H1 (cell line): ENCODE data around the gene PKD2. TPM values are rescaled to one million over a fixed set of nuclear protein-coding genes. Genes with fewer than 3 reads are reported as not detected.

Experiments
- CTCF ChIA-PET: fragments of 300-600 bp; sonication (Branson Sonifier 250); formaldehyde crosslinking; loops from one replicate; lab custom pipeline; 2021; ENCODE audit not compliant: partially characterized antibody; lab: Charles Lee
- POLR2A ChIA-PET: fragments of 300-600 bp; sonication (Branson Sonifier 250); formaldehyde crosslinking; loops from one replicate; lab custom pipeline; 2021; ENCODE audit warnings: inconsistent platforms; ENCODE audit not compliant: partially characterized antibody; lab: Charles Lee
- DNase-seq, 2 experiments: peaks; one replicate each; pipeline versions ENCODE4 v3.0.0 to v3.0.0-alpha.2; 2010 to 2022; ENCODE audit warnings: low spot score in 2 of 2, low read depth in 1 of 2, mixed read lengths in 1 of 2
- FAIRE-seq: peaks from 2 replicates; lab custom pipeline; 2011; peaks lifted over from hg19 to GRCh38; lab: Jason Lieb, UNC
- H2AFZ ChIP-seq: 2 replicates; pipeline ENCODE4 v1.8.1; 2012; ENCODE audit warnings: low read length, inconsistent platforms
- H2AK5ac ChIP-seq: 2 replicates; pipeline ENCODE4 v1.6.1; 2013; ENCODE audit warnings: low read depth, low read length
- H2BK120ac ChIP-seq: replicated peaks from 2 replicates; pipeline ENCODE3; 2013; ENCODE audit warnings: low read depth, low read length, inconsistent platforms
- H2BK12ac ChIP-seq: 2 replicates; pipeline ENCODE4 v1.6.1; 2013; ENCODE audit warnings: low read depth, low read length
- H2BK15ac ChIP-seq: 2 replicates; pipeline ENCODE4 v1.6.1; 2013; ENCODE audit warnings: low read length
- H2BK20ac ChIP-seq: 2 replicates; pipeline ENCODE4 v1.6.1; 2013; ENCODE audit warnings: low read length
- H2BK5ac ChIP-seq: 2 replicates; pipeline ENCODE4 v1.6.1; 2013; ENCODE audit warnings: low read depth, low read length
- H3K14ac ChIP-seq: 2 replicates; pipeline ENCODE4 v1.6.1; 2013; ENCODE audit warnings: inconsistent platforms; ENCODE audit not compliant: insufficient read length
- H3K18ac ChIP-seq: 2 replicates; pipeline ENCODE4 v1.6.1; 2013; ENCODE audit warnings: low read length; ENCODE audit errors: extremely low read depth
- H3K23ac ChIP-seq: 2 replicates; pipeline ENCODE4 v1.6.1; 2013; ENCODE audit warnings: inconsistent platforms; ENCODE audit not compliant: insufficient read length
- H3K23me2 ChIP-seq: 2 replicates; pipeline ENCODE4 v1.6.1; 2013; ENCODE audit warnings: low read depth, low read length
- H3K27ac ChIP-seq: 2 replicates; pipeline ENCODE4 v1.6.1; 2011; ENCODE audit warnings: low read depth, low read length, inconsistent platforms
- H3K27me3 ChIP-seq, 4 experiments: replicated peaks in 1 of 4; 1 replicate in 1 of 4; 2 replicates in 3 of 4; pipeline versions ENCODE4 v1.6.1 to v1.8.1; 2011 to 2013; ENCODE audit warnings: low read length in 3 of 4, mild to moderate bottlenecking in 3 of 4, inconsistent platforms in 2 of 4, mixed read lengths in 2 of 4, moderate library complexity in 1 of 4; ENCODE audit not compliant: control insufficient read depth in 3 of 4, insufficient read depth in 3 of 4; ENCODE audit errors: extremely low read depth in 1 of 4
- H3K36me3 ChIP-seq, 4 experiments: 2 replicates each; pipeline versions ENCODE4 v1.6.1 to v1.8.1; 2011 to 2013; ENCODE audit warnings: mild to moderate bottlenecking in 4 of 4, low read length in 3 of 4, moderate library complexity in 2 of 4, control low read depth in 1 of 4, inconsistent platforms in 1 of 4; ENCODE audit not compliant: insufficient read depth in 4 of 4, control insufficient read depth in 2 of 4
- H3K4ac ChIP-seq: replicated peaks from 2 replicates; pipeline ENCODE3; 2013; ENCODE audit warnings: low read length, low read depth, mixed read lengths, inconsistent platforms; ENCODE audit not compliant: insufficient read length
- H3K4me1 ChIP-seq, 4 experiments: replicated peaks in 1 of 4; 1 replicate in 1 of 4; 2 replicates in 3 of 4; pipeline versions ENCODE4 v1.6.1 to v1.8.1; 2011 to 2013; ENCODE audit warnings: low read length in 3 of 4, inconsistent platforms in 2 of 4, mixed read lengths in 1 of 4; ENCODE audit not compliant: insufficient read depth in 4 of 4, control insufficient read depth in 3 of 4
- H3K4me2 ChIP-seq, 2 experiments: 2 replicates each; pipeline versions ENCODE4 v1.6.1 to v1.8.1; 2011 to 2013; ENCODE audit warnings: low read depth in 2 of 2, low read length in 2 of 2, control low read depth in 1 of 2, inconsistent platforms in 1 of 2, mild to moderate bottlenecking in 1 of 2; ENCODE audit not compliant: insufficient read depth in 1 of 2
- H3K4me3 ChIP-seq, 4 experiments: fragments of 200-600, 300-600 bp in 1 of 4; sonication (generic), shearing (Covaris generic), sonication (Bioruptor Twin) in 1 of 4; 2 replicates each; pipeline versions ENCODE4 v1.5.1 to v1.8.1; 2011 to 2016; ENCODE audit warnings: low read length in 4 of 4, low read depth in 3 of 4, control low read depth in 2 of 4, inconsistent platforms in 2 of 4, mild to moderate bottlenecking in 2 of 4, mixed read lengths in 1 of 4, moderate library complexity in 1 of 4; ENCODE audit not compliant: insufficient read depth in 2 of 4; ENCODE audit errors: extremely low read depth in 1 of 4
- H3K56ac ChIP-seq: replicated peaks from 2 replicates; pipeline ENCODE3; 2013; ENCODE audit warnings: low read depth, mild to moderate bottlenecking, mixed read lengths, low read length, inconsistent platforms; ENCODE audit not compliant: insufficient read length
- H3K79me1 ChIP-seq: 2 replicates; pipeline ENCODE4 v1.6.1; 2013; ENCODE audit warnings: low read depth, low read length, control low read depth
- H3K79me2 ChIP-seq, 2 experiments: 2 replicates each; pipeline versions ENCODE4 v1.6.1 to v1.8.1; 2012 to 2013; ENCODE audit warnings: low read length in 2 of 2, mild to moderate bottlenecking in 2 of 2, inconsistent platforms in 1 of 2; ENCODE audit not compliant: insufficient read depth in 2 of 2, control insufficient read depth in 1 of 2
- H3K9ac ChIP-seq, 4 experiments: replicated peaks in 1 of 4; 1 replicate in 1 of 4; 2 replicates in 3 of 4; pipeline versions ENCODE4 v1.6.1 to v1.8.1; 2011 to 2013; ENCODE audit warnings: low read depth in 3 of 4, low read length in 3 of 4, control low read depth in 2 of 4, mild to moderate bottlenecking in 2 of 4, moderate library complexity in 2 of 4, inconsistent platforms in 1 of 4; ENCODE audit errors: extremely low read depth in 1 of 4
- H3K9me3 ChIP-seq, 2 experiments: 2 replicates each; pipeline versions ENCODE4 v1.6.1 to v1.8.1; 2012 to 2013; ENCODE audit warnings: mild to moderate bottlenecking in 2 of 2, moderate library complexity in 2 of 2, control low read depth in 1 of 2, inconsistent platforms in 1 of 2, low read depth in 1 of 2, low read length in 1 of 2, mixed read lengths in 1 of 2; ENCODE audit not compliant: insufficient read depth in 2 of 2
- H4K20me1 ChIP-seq, 2 experiments: replicated peaks in 1 of 2; 2 replicates each; pipeline versions ENCODE3 to v1.8.1; 2011 to 2013; ENCODE audit warnings: inconsistent platforms in 2 of 2, low read length in 2 of 2, mild to moderate bottlenecking in 1 of 2; ENCODE audit not compliant: insufficient read depth in 2 of 2, control insufficient read depth in 1 of 2
- H4K5ac ChIP-seq: 2 replicates; pipeline ENCODE4 v1.6.1; 2013; ENCODE audit warnings: low read length, low read depth, mixed read lengths, inconsistent platforms; ENCODE audit not compliant: insufficient read length
- H4K8ac ChIP-seq: 2 replicates; pipeline ENCODE4 v1.8.0; 2013; ENCODE audit warnings: mild to moderate bottlenecking, moderate library complexity, low read length, inconsistent platforms; ENCODE audit not compliant: insufficient read depth; ENCODE audit errors: extremely low read depth
- H4K91ac ChIP-seq: replicated peaks from 2 replicates; pipeline ENCODE3; 2013; ENCODE audit warnings: low read length, mixed read lengths, inconsistent platforms; ENCODE audit not compliant: insufficient read length
- JUN ChIP-seq: IDR thresholded peaks from 2 replicates; pipeline ENCODE4 v1.6.1; 2011; ENCODE audit warnings: low read depth, mild to moderate bottlenecking, improper control_type of control experiment, low read length
- KDM1A ChIP-seq: fragments of 200-600, 300-600 bp; sonication (generic); IDR thresholded peaks from 2 replicates; pipeline ENCODE4 v1.7.1; 2016; ENCODE audit warnings: mild to moderate bottlenecking, low read length, borderline replicate concordance
- NANOG ChIP-seq: IDR thresholded peaks from 2 replicates; pipeline ENCODE4 v1.6.1; 2011; ENCODE audit warnings: low read length, low read depth, mild to moderate bottlenecking, inconsistent platforms; ENCODE audit not compliant: insufficient read depth, poor library complexity, severe bottlenecking
- NRF1 ChIP-seq: IDR thresholded peaks from 2 replicates; pipeline ENCODE4 v1.6.1; 2011; ENCODE audit warnings: mild to moderate bottlenecking, low read depth, low read length, improper control_type of control experiment
- PHF8 ChIP-seq: fragments of 200-600 bp; sonication (generic); conservative IDR thresholded peaks from 2 replicates; pipeline ENCODE4 v1.7.1; 2012; ENCODE audit warnings: low read depth, mild to moderate bottlenecking, inconsistent platforms, low read length, moderate library complexity
- SP2 ChIP-seq: IDR thresholded peaks from 2 replicates; pipeline ENCODE4 v1.6.1; 2012; ENCODE audit warnings: mild to moderate bottlenecking, low read length, inconsistent platforms
- TAF1 ChIP-seq: IDR thresholded peaks from 2 replicates; pipeline ENCODE4 v1.6.1; 2011; ENCODE audit warnings: mild to moderate bottlenecking, low read depth, low read length
- WGBS, 2 experiments: shearing (Covaris generic) in 1 of 2; methylation state at CpG; one replicate each; pipeline versions ENCODE4 v1.1.6 to v1.1.7; 2013 to 2015; ENCODE audit warnings: low lambda C conversion rate in 2 of 2, mixed read lengths in 2 of 2, inconsistent platforms in 1 of 2, low coverage in 1 of 2, missing lambda C conversion rate in 1 of 2; ENCODE audit not compliant: insufficient replicate concordance in 2 of 2, insufficient coverage in 1 of 2, insufficient read length in 1 of 2; ENCODE audit errors: extremely low coverage in 1 of 2, missing lambda C conversion rate in 1 of 2; 5-methylcytosine and 5-hydroxymethylcytosine counted together
- polyA plus RNA-seq, 7 experiments: library from polyadenylated mRNA; depleted of rRNA in 3 of 7; stranded (reverse) in 5 of 7; unstranded in 2 of 7; fragments of >200 nt in 5 of 7; fragments of 200-250 nt in 2 of 7; gene quantifications; 1 replicate in 5 of 7; 2 replicates in 1 of 7; 4 replicates in 1 of 7; pipeline versions ENCODE4 v1.2.1 to v1.2.3, GENCODE V29; 2011 to 2013; ENCODE audit warnings: missing spikeins in 2 of 7, mixed read lengths in 2 of 7
- total RNA-seq: library from RNA; stranded (reverse); fragmentation: NEBNext Ultra II Directional; extraction: Animal tissue kit (Norgen Biotek cat#: 25700); gene quantifications from 2 replicates; pipeline ENCODE4 v1.2.1, GENCODE V29; 2021
- TF ChIP-seq, protein P1 (sequence below): IDR thresholded peaks from 2 replicates; pipeline ENCODE4 v1.6.1; 2011; ENCODE audit warnings: low read length, improper control_type of control experiment
- TF ChIP-seq, protein P2 (sequence below), 3 experiments: IDR thresholded peaks; 1 replicate in 2 of 3; 2 replicates in 1 of 3; pipeline versions ENCODE4 v1.5.1 to v1.6.1; 2011; ENCODE audit warnings: low read length in 3 of 3, mild to moderate bottlenecking in 3 of 3, inconsistent platforms in 2 of 3, low read depth in 1 of 3, moderate library complexity in 1 of 3; ENCODE audit not compliant: insufficient read depth in 1 of 3; ENCODE audit errors: control extremely low read depth in 1 of 3

Gene PKD2
- total and polyA plus RNA-seq, 2 of the 8 experiments (the other 6 are each of a cell fraction or from before 2014, with no cell fraction given), result 16.0 to 32.0 TPM

DNA sequence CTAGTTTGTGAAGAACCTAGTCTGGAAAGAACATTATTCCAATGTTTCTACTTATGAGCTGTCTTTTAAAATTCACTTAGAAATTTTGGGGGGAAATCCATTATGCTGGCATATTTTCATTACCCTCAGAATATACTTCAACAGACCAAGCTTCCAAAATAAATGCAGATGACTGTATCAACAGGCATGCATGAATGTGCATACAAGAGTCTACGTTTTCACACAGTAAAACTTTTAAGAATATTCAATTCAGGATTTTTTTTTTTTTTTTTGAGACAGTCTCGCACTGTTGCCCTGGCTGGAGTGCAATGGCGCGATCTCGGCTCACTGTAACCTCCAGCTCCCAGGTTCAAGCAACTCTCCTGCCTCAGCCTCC, 101.3 kb downstream of the PKD2 start:
- Histone ChIP-seq H3K36me3 (no peaks in the 10 kb centered on the region), H3K27me3 (no peaks in the 10 kb centered on the region), H4K5ac (no peak overlapping the region), H3K27ac (no peak overlapping the region), H2BK15ac (no peak overlapping the region), H2BK120ac (no peak overlapping the region), H4K20me1 (no peaks in the 10 kb centered on the region), H4K8ac (no peak overlapping the region), H3K14ac (no peak overlapping the region), H4K91ac (no peak overlapping the region), H3K4ac (no peak overlapping the region), H3K56ac (no peak overlapping the region), H3K9ac (no peak overlapping the region), H2AFZ (no peak overlapping the region), H3K9me3 (no peaks in the 10 kb centered on the region), H3K23me2 (no peaks in the 10 kb centered on the region), H3K4me1 (no peaks in the 10 kb centered on the region), H3K79me2 (no peaks in the 10 kb centered on the region), H3K23ac (no peak overlapping the region), H2AK5ac (no peak overlapping the region), H3K79me1 (no peaks in the 10 kb centered on the region), H3K4me2 (no peak overlapping the region), H3K18ac (no peak overlapping the region), H2BK20ac (no peak overlapping the region), H2BK12ac (no peak overlapping the region), H3K4me3 (no peak overlapping the region), H2BK5ac (no peak overlapping the region)
- ChIA-PET POLR2A (no interaction called here), CTCF (no interaction called here)
- 93% methylated on average over 5 of the region's 5 CpGs; no CpG with 5 or more reads in 1 of the 2 experiments for WGBS, 2 experiments
- TF ChIP-seq SP2, result no peak
- no peak for TF ChIP-seq NANOG
- TF ChIP-seq NRF1, result no peak
- no peak for TF ChIP-seq JUN
- TF ChIP-seq TAF1, result no peak
- TF ChIP-seq, protein P1, sequence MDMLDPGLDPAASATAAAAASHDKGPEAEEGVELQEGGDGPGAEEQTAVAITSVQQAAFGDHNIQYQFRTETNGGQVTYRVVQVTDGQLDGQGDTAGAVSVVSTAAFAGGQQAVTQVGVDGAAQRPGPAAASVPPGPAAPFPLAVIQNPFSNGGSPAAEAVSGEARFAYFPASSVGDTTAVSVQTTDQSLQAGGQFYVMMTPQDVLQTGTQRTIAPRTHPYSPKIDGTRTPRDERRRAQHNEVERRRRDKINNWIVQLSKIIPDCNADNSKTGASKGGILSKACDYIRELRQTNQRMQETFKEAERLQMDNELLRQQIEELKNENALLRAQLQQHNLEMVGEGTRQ, result no peak
- TF ChIP-seq, protein P2, sequence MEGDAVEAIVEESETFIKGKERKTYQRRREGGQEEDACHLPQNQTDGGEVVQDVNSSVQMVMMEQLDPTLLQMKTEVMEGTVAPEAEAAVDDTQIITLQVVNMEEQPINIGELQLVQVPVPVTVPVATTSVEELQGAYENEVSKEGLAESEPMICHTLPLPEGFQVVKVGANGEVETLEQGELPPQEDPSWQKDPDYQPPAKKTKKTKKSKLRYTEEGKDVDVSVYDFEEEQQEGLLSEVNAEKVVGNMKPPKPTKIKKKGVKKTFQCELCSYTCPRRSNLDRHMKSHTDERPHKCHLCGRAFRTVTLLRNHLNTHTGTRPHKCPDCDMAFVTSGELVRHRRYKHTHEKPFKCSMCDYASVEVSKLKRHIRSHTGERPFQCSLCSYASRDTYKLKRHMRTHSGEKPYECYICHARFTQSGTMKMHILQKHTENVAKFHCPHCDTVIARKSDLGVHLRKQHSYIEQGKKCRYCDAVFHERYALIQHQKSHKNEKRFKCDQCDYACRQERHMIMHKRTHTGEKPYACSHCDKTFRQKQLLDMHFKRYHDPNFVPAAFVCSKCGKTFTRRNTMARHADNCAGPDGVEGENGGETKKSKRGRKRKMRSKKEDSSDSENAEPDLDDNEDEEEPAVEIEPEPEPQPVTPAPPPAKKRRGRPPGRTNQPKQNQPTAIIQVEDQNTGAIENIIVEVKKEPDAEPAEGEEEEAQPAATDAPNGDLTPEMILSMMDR (IDR thresholded peaks at IDR 0.05; ENCODE audit: control extremely low read depth in 1 of 3, insufficient read depth in 1 of 3, low read depth in 1 of 3, low read length in 3 of 3), result no peak
- no peak for TF ChIP-seq KDM1A
- TF ChIP-seq PHF8, result no peak
- FAIRE-seq (no peak), DNase-seq (no peak)
